ENCODE data around the gene PSPC1.
"Not testable (repeated sequence)": the region's sequence is repeated elsewhere in the genome, so short reads cannot be mapped to it uniquely, and the experiment has no call there.

Gene PSPC1

GRCh38 chr13:19695829-19696228 is 86.9 kb downstream of the PSPC1 start:
- no peaks in the 10 kb centered on the region for H4K20me1 ChIP-seq
- no peak overlapping the region for H3K4me2 ChIP-seq
- H3K9ac ChIP-seq, result no peak overlapping the region
- no peak overlapping the region for H3K27ac ChIP-seq
- no peak for TF ChIP-seq Cebpa-rat (IDR thresholded peaks at IDR 0.05)
- no peaks in the 10 kb centered on the region for H3K9me3 ChIP-seq
- no peak overlapping the region for H3K4me3 ChIP-seq
- H3K36me3 ChIP-seq, result peaks cover 35% of the 10 kb centered on the region
- no peaks in the 10 kb centered on the region for H3K4me1 ChIP-seq
- no peaks in the 10 kb centered on the region for H3K27me3 ChIP-seq

GRCh38 chr13:19695428-19695827 is 87.3 kb downstream of the PSPC1 start:
- Histone ChIP-seq H3K27me3 (no peaks in the 10 kb centered on the region), H3K4me3 (no peak overlapping the region), H3K4me2 (no peak overlapping the region), H3K9ac (no peak overlapping the region), H3K36me3 (peaks cover 39% of the 10 kb centered on the region), H3K27ac (no peak overlapping the region), H3K4me1 (no peaks in the 10 kb centered on the region), H3K9me3 (no peaks in the 10 kb centered on the region), H4K20me1 (no peaks in the 10 kb centered on the region)
- TF ChIP-seq Cebpa-rat (IDR thresholded peaks at IDR 0.05), result no peak

GRCh38 chr13:19691447-19691846 is 91.3 kb downstream of the PSPC1 start:
- not testable (repeated sequence) for H3K4me2 ChIP-seq, H3K27ac ChIP-seq, H3K9me3 ChIP-seq, H3K4me3 ChIP-seq, H3K27me3 ChIP-seq, H4K20me1 ChIP-seq, H3K9ac ChIP-seq, H3K4me1 ChIP-seq
- H3K36me3 ChIP-seq, result peaks cover 59% of the 10 kb centered on the region

GRCh38 chr13:19685437-19685836 is 97.3 kb downstream of the PSPC1 start:
- Histone ChIP-seq H3K4me2 (no peak overlapping the region), H3K27me3 (no peaks in the 10 kb centered on the region)
- TF ChIP-seq Cebpa-rat (IDR thresholded peaks at IDR 0.05), result no peak

GRCh38 chr13:19685034-19685433 is 97.7 kb downstream of the PSPC1 start:
- TF ChIP-seq Cebpa-rat (IDR thresholded peaks at IDR 0.05), result no peak
- H3K27ac ChIP-seq, result no peak overlapping the region
- H3K9ac ChIP-seq, result no peak overlapping the region
- no peak overlapping the region for H3K4me3 ChIP-seq
- no peak overlapping the region for H3K4me2 ChIP-seq
- H3K27me3 ChIP-seq, result no peaks in the 10 kb centered on the region
- H3K36me3 ChIP-seq, result peaks cover 39% of the 10 kb centered on the region; the same call in 1 of the 2 replicates
- H4K20me1 ChIP-seq, result peaks cover 20% of the 10 kb centered on the region; the same call in 1 of the 2 replicates
- H3K9me3 ChIP-seq, result no peaks in the 10 kb centered on the region
- H3K4me1 ChIP-seq, result peaks cover 7% of the 10 kb centered on the region

More at GRCh38 chr13:19685437-19685836, 97.3 kb downstream of the PSPC1 start:
- Histone ChIP-seq H3K4me3 (no peak overlapping the region), H4K20me1 (peaks cover 20% of the 10 kb centered on the region; the same call in 1 of the 2 replicates), H3K4me1 (peaks cover 7% of the 10 kb centered on the region), H3K9me3 (no peaks in the 10 kb centered on the region), H3K9ac (no peak overlapping the region), H3K36me3 (peaks cover 42% of the 10 kb centered on the region; the same call in 1 of the 2 replicates), H3K27ac (no peak overlapping the region)

GRCh38 chr13:19681517-19681916 is 101.2 kb downstream of the PSPC1 start:
- Histone ChIP-seq H3K27ac (no peak overlapping the region), H3K9ac (no peak overlapping the region), H3K4me1 (peaks cover 7% of the 10 kb centered on the region)

GRCh38 chr13:19680751-19681150 is 102.0 kb downstream of the PSPC1 start:
- no peak overlapping the region for H3K9ac ChIP-seq
- H3K4me3 ChIP-seq, result no peak overlapping the region
- H3K4me1 ChIP-seq, result peaks cover 7% of the 10 kb centered on the region
- TF ChIP-seq Cebpa-rat (IDR thresholded peaks at IDR 0.05), result no peak
- no peak overlapping the region for H3K4me2 ChIP-seq
- H3K27ac ChIP-seq, result no peak overlapping the region
- H3K36me3 ChIP-seq, result peaks cover 52% of the 10 kb centered on the region
- H3K27me3 ChIP-seq, result no peaks in the 10 kb centered on the region
- no peaks in the 10 kb centered on the region for H3K9me3 ChIP-seq
- peaks cover 27% of the 10 kb centered on the region; the same call in 1 of the 2 replicates for H4K20me1 ChIP-seq

More at GRCh38 chr13:19681517-19681916, 101.2 kb downstream of the PSPC1 start:
- Histone ChIP-seq H3K4me3 (no peak overlapping the region), H3K4me2 (no peak overlapping the region), H4K20me1 (peaks cover 23% of the 10 kb centered on the region; the same call in 1 of the 2 replicates), H3K36me3 (peaks cover 45% of the 10 kb centered on the region), H3K27me3 (no peaks in the 10 kb centered on the region), H3K9me3 (no peaks in the 10 kb centered on the region)
- TF ChIP-seq Cebpa-rat (IDR thresholded peaks at IDR 0.05), result no peak

- Histone ChIP-seq H3K27me3 (no peaks in the 10 kb centered on the region), H3K4me3 (no peak overlapping the region), H3K4me1 (no peaks in the 10 kb centered on the region), H3K4me2 (no peak overlapping the region), H4K20me1 (peaks cover 32% of the 10 kb centered on the region), H3K36me3 (peaks cover 86% of the 10 kb centered on the region), H3K9me3 (no peaks in the 10 kb centered on the region), H3K9ac (no peak overlapping the region), H3K27ac (no peak overlapping the region)
- no peak for TF ChIP-seq Cebpa-rat (IDR thresholded peaks at IDR 0.05)
Measured at GRCh38 chr13:19676168-19676567, 106.6 kb downstream of the PSPC1 start.

GRCh38 chr13:19674898-19675297 is 107.8 kb downstream of the PSPC1 start:
- Histone ChIP-seq H3K27me3 (no peaks in the 10 kb centered on the region), H3K4me3 (no peak overlapping the region), H3K27ac (no peak overlapping the region), H3K4me1 (peaks cover 9% of the 10 kb centered on the region; the same call in 1 of the 2 replicates), H4K20me1 (peaks cover 33% of the 10 kb centered on the region), H3K36me3 (peaks cover 94% of the 10 kb centered on the region), H3K4me2 (no peak overlapping the region), H3K9ac (no peak overlapping the region), H3K9me3 (no peaks in the 10 kb centered on the region)
- TF ChIP-seq Cebpa-rat (IDR thresholded peaks at IDR 0.05), result no peak

GRCh38 chr13:19673473-19674430 is 109.0 kb downstream of the PSPC1 start:
- Histone ChIP-seq H3K36me3 (peaks cover 97% of the 10 kb centered on the region), H3K4me2 (no peak overlapping the region), H3K9ac (no peak overlapping the region), H3K4me3 (no peak overlapping the region), H3K4me1 (peaks cover 11% of the 10 kb centered on the region; the same call in 1 of the 2 replicates), H4K20me1 (peaks cover 36% of the 10 kb centered on the region), H3K9me3 (no peaks in the 10 kb centered on the region), H3K27ac (no peak overlapping the region), H3K27me3 (no peaks in the 10 kb centered on the region)
- TF ChIP-seq Cebpa-rat (IDR thresholded peaks at IDR 0.05), result no peak
